Measurements from ENCODE around the gene IL1RAPL1.

DNA sequence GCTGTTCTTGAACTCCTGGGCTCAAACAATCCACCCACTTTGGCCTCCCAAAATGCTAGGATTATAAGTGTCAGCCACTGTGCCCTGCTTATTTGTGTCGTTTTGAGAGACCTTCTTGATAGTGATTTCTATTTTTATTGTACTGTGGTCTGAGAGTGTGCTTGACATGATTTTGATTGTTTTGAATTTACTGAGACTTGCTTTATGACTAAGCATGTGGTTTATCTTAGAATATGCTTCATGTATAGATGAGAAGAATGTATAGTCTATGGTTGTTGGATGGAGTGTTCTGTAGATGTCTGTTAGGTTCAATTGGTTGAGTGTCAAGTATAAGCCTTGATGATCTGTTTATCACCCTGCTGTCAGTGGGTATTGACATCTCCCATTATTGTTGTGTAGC is 789.3 kb downstream of the IL1RAPL1 start:
- TF ChIP-seq EP300 (IDR thresholded peaks at IDR 0.05), result no peak
- TF ChIP-seq, protein P1, sequence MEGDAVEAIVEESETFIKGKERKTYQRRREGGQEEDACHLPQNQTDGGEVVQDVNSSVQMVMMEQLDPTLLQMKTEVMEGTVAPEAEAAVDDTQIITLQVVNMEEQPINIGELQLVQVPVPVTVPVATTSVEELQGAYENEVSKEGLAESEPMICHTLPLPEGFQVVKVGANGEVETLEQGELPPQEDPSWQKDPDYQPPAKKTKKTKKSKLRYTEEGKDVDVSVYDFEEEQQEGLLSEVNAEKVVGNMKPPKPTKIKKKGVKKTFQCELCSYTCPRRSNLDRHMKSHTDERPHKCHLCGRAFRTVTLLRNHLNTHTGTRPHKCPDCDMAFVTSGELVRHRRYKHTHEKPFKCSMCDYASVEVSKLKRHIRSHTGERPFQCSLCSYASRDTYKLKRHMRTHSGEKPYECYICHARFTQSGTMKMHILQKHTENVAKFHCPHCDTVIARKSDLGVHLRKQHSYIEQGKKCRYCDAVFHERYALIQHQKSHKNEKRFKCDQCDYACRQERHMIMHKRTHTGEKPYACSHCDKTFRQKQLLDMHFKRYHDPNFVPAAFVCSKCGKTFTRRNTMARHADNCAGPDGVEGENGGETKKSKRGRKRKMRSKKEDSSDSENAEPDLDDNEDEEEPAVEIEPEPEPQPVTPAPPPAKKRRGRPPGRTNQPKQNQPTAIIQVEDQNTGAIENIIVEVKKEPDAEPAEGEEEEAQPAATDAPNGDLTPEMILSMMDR (IDR thresholded peaks at IDR 0.05), result no peak
- no peak for TF ChIP-seq POLR2A (IDR thresholded peaks at IDR 0.05)
- no peak for TF ChIP-seq POLR2AphosphoS5 (IDR thresholded peaks at IDR 0.05)

Data from suprapubic skin (tissue), 4 donors.